ENCODE data around the gene DR1.

- TF ChIP-seq POLR2AphosphoS5 (IDR thresholded peaks at IDR 0.05) (no peak), CTCF (IDR thresholded peaks at IDR 0.05) (no peak)
Measured at GRCh38 chr1:93362237-93362636, 16.5 kb downstream of the DR1 start.

Measured in sigmoid colon (tissue), 4 donors.